IMR-90 (cell line): Measurements from ENCODE around the gene UCKL1. TPM values are rescaled to one million over a fixed set of nuclear protein-coding genes. Genes with fewer than 3 reads are reported as not detected.

Experiments
- ATAC-seq: fragments of 200-7000 bp; cut with Tn5 transposase; 2 replicates; pipeline ENCODE4 v1.9.1; 2020; ENCODE audit warnings: low read depth, mild to moderate bottlenecking, moderate library complexity
- BruUV-seq: library from RNA; stranded (reverse); fragments of 400-500 nt; replicated peaks from 2 replicates; lab custom pipeline; 2021; lab: Mats Ljungman, UMichigan
- CTCF ChIA-PET: fragments of 300-600 bp; formaldehyde crosslinking; extraction: SDS; loops from one replicate; lab custom pipeline; 2021; ENCODE audit warnings: antibody characterized with exemption; lab: Yijun Ruan, JAX
- POLR2A ChIA-PET: fragments of 300-600 bp; sonication (Branson Sonifier 250); formaldehyde crosslinking; loops from one replicate; lab custom pipeline; 2022; ENCODE audit warnings: antibody characterized with exemption; ENCODE audit not compliant: unreplicated experiment; lab: Charles Lee
- DNase-seq: peaks from one replicate; pipeline ENCODE4 v3.0.0; 2013
- H2AFZ ChIP-seq: replicated peaks from 2 replicates; pipeline ENCODE3; 2013; ENCODE audit warnings: low read length, mild to moderate bottlenecking; ENCODE audit not compliant: poor library complexity
- H2AK5ac ChIP-seq: 2 replicates; pipeline ENCODE4 v1.6.1; 2013; ENCODE audit warnings: low read depth, low read length, inconsistent platforms
- H2AK9ac ChIP-seq: replicated peaks from 2 replicates; pipeline ENCODE3; 2013; ENCODE audit warnings: mild to moderate bottlenecking, low read depth, low read length, moderate library complexity; ENCODE audit not compliant: poor library complexity
- H2BK120ac ChIP-seq: 2 replicates; pipeline ENCODE4 v1.6.1; 2013; ENCODE audit warnings: low read depth, low read length, inconsistent platforms
- H2BK15ac ChIP-seq: 3 replicates; pipeline ENCODE4 v1.6.1; 2013; ENCODE audit warnings: low read depth, low read length, inconsistent platforms
- H2BK20ac ChIP-seq: 2 replicates; pipeline ENCODE4 v1.6.1; 2013; ENCODE audit warnings: low read depth, mild to moderate bottlenecking, inconsistent platforms, low read length, moderate library complexity
- H2BK5ac ChIP-seq: 2 replicates; pipeline ENCODE4 v1.6.1; 2013; ENCODE audit warnings: mild to moderate bottlenecking, low read depth, low read length, inconsistent platforms; ENCODE audit not compliant: poor library complexity, severe bottlenecking
- H3K14ac ChIP-seq: replicated peaks from 2 replicates; pipeline ENCODE4 v1.6.1; 2013; ENCODE audit warnings: low read depth, low read length, inconsistent platforms
- H3K18ac ChIP-seq: 2 replicates; pipeline ENCODE4 v1.6.1; 2013; ENCODE audit warnings: low read depth, low read length, control low read depth
- H3K23ac ChIP-seq: 2 replicates; pipeline ENCODE4 v1.6.1; 2013; ENCODE audit warnings: low read depth, low read length, inconsistent platforms
- H3K27ac ChIP-seq: 2 replicates; pipeline ENCODE4 v1.5.1; 2013; ENCODE audit warnings: mild to moderate bottlenecking, control low read depth, low read length; ENCODE audit not compliant: insufficient read depth
- H3K27me3 ChIP-seq: 2 replicates; pipeline ENCODE4 v1.6.1; 2013; ENCODE audit warnings: low read length; ENCODE audit not compliant: control insufficient read depth, insufficient read depth
- H3K36me3 ChIP-seq: 2 replicates; pipeline ENCODE4 v1.6.1; 2013; ENCODE audit warnings: low read length, mixed read lengths; ENCODE audit not compliant: control insufficient read depth, insufficient read depth
- H3K4ac ChIP-seq: 2 replicates; pipeline ENCODE4 v1.6.1; 2013; ENCODE audit warnings: low read depth, low read length, inconsistent platforms
- H3K4me1 ChIP-seq: 2 replicates; pipeline ENCODE4 v1.6.1; 2013; ENCODE audit warnings: low read length, mixed read lengths; ENCODE audit not compliant: control insufficient read depth, insufficient read depth
- H3K4me2 ChIP-seq: 2 replicates; pipeline ENCODE4 v1.6.1; 2013; ENCODE audit warnings: low read depth, mild to moderate bottlenecking, control low read depth, low read length, moderate library complexity
- H3K4me3 ChIP-seq: 2 replicates; pipeline ENCODE4 v1.5.1; 2013; ENCODE audit warnings: low read depth, mild to moderate bottlenecking, control low read depth, low read length, moderate library complexity; ENCODE audit not compliant: insufficient read depth
- H3K56ac ChIP-seq: 2 replicates; pipeline ENCODE4 v1.6.1; 2013; ENCODE audit warnings: low read length, inconsistent platforms; ENCODE audit not compliant: insufficient read depth; ENCODE audit errors: extremely low read depth
- H3K79me1 ChIP-seq, 2 experiments: 2 replicates each; pipeline ENCODE4 v1.6.1; 2013; ENCODE audit warnings: low read length in 2 of 2, inconsistent platforms in 1 of 2, low read depth in 1 of 2
- H3K9ac ChIP-seq: 2 replicates; pipeline ENCODE4 v1.6.1; 2013; ENCODE audit warnings: low read depth, low read length, control low read depth
- H3K9me1 ChIP-seq: 2 replicates; pipeline ENCODE4 v1.6.1; 2013; ENCODE audit warnings: low read length, inconsistent platforms; ENCODE audit not compliant: insufficient read depth
- H3K9me3 ChIP-seq: 2 replicates; pipeline ENCODE4 v1.6.1; 2013; ENCODE audit warnings: low read length; ENCODE audit not compliant: control insufficient read depth, insufficient read depth
- H4K20me1 ChIP-seq: 2 replicates; pipeline ENCODE4 v1.6.1; 2013; ENCODE audit warnings: low read length, inconsistent platforms; ENCODE audit not compliant: insufficient read depth
- H4K5ac ChIP-seq: 2 replicates; pipeline ENCODE4 v1.6.1; 2013; ENCODE audit warnings: mild to moderate bottlenecking, low read depth, low read length, control low read depth
- H4K8ac ChIP-seq, 2 experiments: 2 replicates each; pipeline ENCODE4 v1.6.1; 2013; ENCODE audit warnings: low read depth in 2 of 2, low read length in 2 of 2, control low read depth in 1 of 2, inconsistent platforms in 1 of 2
- H4K91ac ChIP-seq: 2 replicates; pipeline ENCODE4 v1.6.1; 2013; ENCODE audit warnings: low read depth, low read length, inconsistent platforms; ENCODE audit not compliant: insufficient read depth
- BHLHE40 ChIP-seq: fragments of 150-350 bp; IDR thresholded peaks from 2 replicates; pipeline ENCODE4 v1.6.1; 2016; ENCODE audit warnings: mild to moderate bottlenecking, low read depth, low read length
- CEBPB ChIP-seq: IDR thresholded peaks from 2 replicates; pipeline ENCODE4 v1.6.1; 2012; ENCODE audit warnings: low read depth, low read length, improper control_type of control experiment
- CHD1 ChIP-seq: IDR thresholded peaks from 2 replicates; pipeline ENCODE4 v1.6.1; 2012; ENCODE audit warnings: low read depth, low read length, improper control_type of control experiment
- FOS ChIP-seq: fragments of 150-350 bp; IDR thresholded peaks from 2 replicates; pipeline ENCODE4 v1.6.1; 2016; ENCODE audit warnings: low read depth, low read length
- MAFK ChIP-seq: IDR thresholded peaks from 2 replicates; pipeline ENCODE4 v1.6.1; 2012; ENCODE audit warnings: low read depth, low read length, improper control_type of control experiment
- MAZ ChIP-seq: IDR thresholded peaks from 2 replicates; pipeline ENCODE4 v1.6.1; 2012; ENCODE audit warnings: low read depth, mild to moderate bottlenecking, low read length, improper control_type of control experiment, moderate library complexity, borderline replicate concordance
- NFE2L2 ChIP-seq: fragments of 150-350 bp; IDR thresholded peaks from 2 replicates; pipeline ENCODE4 v1.6.1; 2016; ENCODE audit warnings: low read depth, mild to moderate bottlenecking, low read length
- POLR2A ChIP-seq: IDR thresholded peaks from 2 replicates; pipeline ENCODE4 v1.6.1; 2012; ENCODE audit warnings: mild to moderate bottlenecking, low read depth, low read length
- RAD21 ChIP-seq: IDR thresholded peaks from 2 replicates; pipeline ENCODE4 v1.6.1; 2012; ENCODE audit warnings: low read length, improper control_type of control experiment
- RCOR1 ChIP-seq: IDR thresholded peaks from 2 replicates; pipeline ENCODE4 v1.6.1; 2012; ENCODE audit warnings: mild to moderate bottlenecking, low read length, improper control_type of control experiment; ENCODE audit not compliant: insufficient replicate concordance
- RFX5 ChIP-seq: IDR thresholded peaks from 2 replicates; pipeline ENCODE4 v1.8.0; 2012; ENCODE audit warnings: low read depth, mild to moderate bottlenecking, low read length, moderate library complexity
- SMC3 ChIP-seq: fragments of 150-350 bp; IDR thresholded peaks from 2 replicates; pipeline ENCODE4 v1.6.1; 2016; ENCODE audit warnings: low read depth, mild to moderate bottlenecking, antibody characterized with exemption, low read length, moderate library complexity
- WGBS, 2 experiments: methylation state at CpG; one replicate each; pipeline versions ENCODE4 v1.1.5 to v1.1.7; 2013; ENCODE audit warnings: missing lambda C conversion rate in 2 of 2; ENCODE audit not compliant: insufficient read length in 1 of 2; ENCODE audit errors: extremely low coverage in 2 of 2; 5-methylcytosine and 5-hydroxymethylcytosine counted together
- dilution Hi-C: fragments of 300-500 bp; cut with HindIII; formaldehyde crosslinking; loops from one replicate; pipeline ENCODE4 v1.14.3; 2018; ENCODE audit warnings: low sequenced_read_pairs; ENCODE audit not compliant: unreplicated experiment
- in situ Hi-C: fragments of 300-500 bp; cut with MboI; formaldehyde crosslinking; loops from 3 replicates; pipeline ENCODE4 v1.14.3; 2019; ENCODE audit warnings: low sequenced_read_pairs, inconsistent platforms, mixed read lengths
- intact Hi-C: fragments of 100-400 bp; cut with micrococcal nuclease; formaldehyde crosslinking; loops from 2 replicates; pipeline ENCODE4 v1.10.0; 2022
- polyA plus RNA-seq, 3 experiments: library from polyadenylated mRNA; depleted of rRNA; stranded (reverse); fragments of >200 nt; gene quantifications; 2 replicates each; pipeline ENCODE4 v1.2.3, GENCODE V29; 2012; ENCODE audit warnings: low replicate concordance in 1 of 3
- total RNA-seq: library from RNA; depleted of rRNA; stranded (reverse); fragments of >200 nt; gene quantifications from 2 replicates; pipeline ENCODE4 v1.2.3, GENCODE V29; 2012
- TF ChIP-seq, protein P1 (sequence below): fragments of 150-350 bp; IDR thresholded peaks from 2 replicates; pipeline ENCODE4 v1.6.1; 2017; ENCODE audit warnings: mild to moderate bottlenecking, antibody characterized with exemption, low read length, low read depth
- TF ChIP-seq, protein P2 (sequence below): conservative IDR thresholded peaks from 2 replicates; pipeline ENCODE4 v1.5.1; 2012; ENCODE audit warnings: mild to moderate bottlenecking, low read depth, low read length, improper control_type of control experiment

UCKL1 gene
- total and polyA plus RNA-seq, 2 of the 4 experiments (the other 2 are of a cell fraction): 16.7 to 54.7 TPM

DNA sequence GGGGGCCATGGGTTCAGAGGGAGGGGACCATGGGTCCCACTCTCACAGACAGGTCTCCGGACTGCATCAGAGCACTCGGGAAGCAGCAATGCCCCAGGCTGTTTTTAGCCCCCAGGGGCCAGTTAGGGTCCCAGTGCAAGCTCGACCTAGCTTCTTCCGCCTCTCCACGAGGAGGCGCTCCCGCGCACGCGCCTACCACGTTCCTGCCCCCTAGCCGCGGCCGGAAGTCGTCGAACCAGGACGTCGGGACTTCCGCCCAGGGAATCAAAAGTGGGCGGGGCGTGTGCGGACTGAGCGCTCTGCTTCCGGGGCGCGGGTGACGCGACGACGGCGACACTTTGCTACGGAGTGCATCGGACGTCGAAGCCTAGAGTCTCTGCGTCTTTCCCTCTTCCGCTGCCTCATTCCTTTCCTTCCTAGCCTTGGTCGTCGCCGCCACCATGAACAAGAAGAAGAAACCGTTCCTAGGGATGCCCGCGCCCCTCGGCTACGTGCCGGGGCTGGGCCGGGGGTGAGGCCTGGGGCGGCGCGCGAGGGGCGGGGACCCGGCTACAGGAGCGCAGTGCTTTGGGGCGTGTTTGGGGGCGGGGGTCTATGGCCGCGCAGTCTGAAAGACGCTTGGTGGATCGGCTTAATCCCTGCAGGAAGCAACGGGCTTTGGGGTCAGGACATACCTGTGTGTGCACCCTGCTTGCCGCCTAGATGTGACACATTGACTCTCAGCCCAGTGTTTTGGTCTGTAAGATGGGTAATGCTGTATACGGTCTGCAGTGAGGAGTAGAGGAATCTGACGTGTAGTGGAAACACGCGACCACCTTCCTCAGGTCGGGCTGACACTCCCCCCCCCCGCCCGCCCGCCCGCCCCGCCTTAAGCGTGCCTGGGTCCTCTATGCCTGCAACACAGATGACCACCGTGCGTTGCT is 24.9 kb upstream of the UCKL1 start, which contains the start of gene PRPF6:
Gene PRPF6, plus strand, starts transcription at position 327 of the 923 bp plus-strand sequence. Its CDS starts 114 bp downstream, at position 441.
- peak within 1 kb of the TSS; percentile 87 for H3K4ac ChIP-seq
- H2BK120ac ChIP-seq: peak within 1 kb of the TSS; percentile 19
- H2AFZ ChIP-seq: peak within 1 kb of the TSS; percentile 100
- H4K91ac ChIP-seq: peak within 1 kb of the TSS; percentile 76
- H3K9me1 ChIP-seq: peaks cover 17% of the 10 kb centered on the region
- in situ Hi-C loops: no loop called here
- H3K9ac ChIP-seq: peak within 1 kb of the TSS; percentile 83
- H2BK5ac ChIP-seq: peak within 1 kb of the TSS; percentile 84
- intact Hi-C loops: loop anchor here (1.0 to 2.0 kb wide), 2 partner anchors 76 to 139 kb away; no protein-coding TSS in a partner anchor
- peak within 1 kb of the TSS; percentile 69 for H3K23ac ChIP-seq
- peaks cover 27 to 38% of the 10 kb centered on the region in 2 experiments for H3K79me1 ChIP-seq
- peak within 1 kb of the TSS; percentile 79 for H2AK5ac ChIP-seq
- H4K8ac ChIP-seq: peak within 1 kb of the TSS; percentile 91 to 96
- H4K20me1 ChIP-seq: peaks cover 11% of the 10 kb centered on the region; the same call in 1 of the 2 replicates
- no peaks in the 10 kb centered on the region for H3K9me3 ChIP-seq
- H3K4me2 ChIP-seq: peak within 1 kb of the TSS; percentile 90
- peak within 1 kb of the TSS; percentile 86 for H3K14ac ChIP-seq
- H2BK15ac ChIP-seq: no peak within 1 kb of the TSS
- no peak within 1 kb of the TSS for H2BK20ac ChIP-seq
- H3K36me3 ChIP-seq: peaks cover 17% of the 10 kb centered on the region
- 1% methylated on average over 33 of the region's 75 CpGs; no CpG with 5 or more reads in 1 of the 2 experiments for WGBS, 2 experiments
- peak; percentile 92 for DNase-seq
- peak within 1 kb of the TSS; percentile 82 for H3K27ac ChIP-seq
- BruUV-seq: no TSS peak
- dilution Hi-C loops: no loop called here
- 0 out of 2 replicates have a peak within 1 kb of the TSS, but pooled peaks have one; percentile 46 for H3K56ac ChIP-seq
- POLR2A ChIA-PET: interaction anchor here (1.0 kb wide), 1 partner anchor 116 kb away, joined by 4 read pairs; the partner anchor contains the start of gene TPD52L2
- peak within 1 kb of the TSS; percentile 91 for H4K5ac ChIP-seq
- H3K4me3 ChIP-seq: peak within 1 kb of the TSS; percentile 91
- no peaks in the 10 kb centered on the region for H3K27me3 ChIP-seq
- no peak within 1 kb of the TSS; the same call in 1 of the 2 replicates for H3K18ac ChIP-seq
- ATAC-seq: peak; percentile 74
- CTCF ChIA-PET: interaction anchor here (0.8 to 1.3 kb wide), 2 partner anchors 81 to 139 kb away, joined by 3 read pairs; partner anchors contain the start of gene TCEA2
- peaks cover 26% of the 10 kb centered on the region for H3K4me1 ChIP-seq
- H2AK9ac ChIP-seq: peak within 1 kb of the TSS; percentile 91
- peak; percentile 80 for TF ChIP-seq POLR2A
- TF ChIP-seq CEBPB: no peak
- TF ChIP-seq, protein P1, sequence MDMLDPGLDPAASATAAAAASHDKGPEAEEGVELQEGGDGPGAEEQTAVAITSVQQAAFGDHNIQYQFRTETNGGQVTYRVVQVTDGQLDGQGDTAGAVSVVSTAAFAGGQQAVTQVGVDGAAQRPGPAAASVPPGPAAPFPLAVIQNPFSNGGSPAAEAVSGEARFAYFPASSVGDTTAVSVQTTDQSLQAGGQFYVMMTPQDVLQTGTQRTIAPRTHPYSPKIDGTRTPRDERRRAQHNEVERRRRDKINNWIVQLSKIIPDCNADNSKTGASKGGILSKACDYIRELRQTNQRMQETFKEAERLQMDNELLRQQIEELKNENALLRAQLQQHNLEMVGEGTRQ: peak; percentile 38; the same call in 1 of the 2 replicates
- TF ChIP-seq MAFK: no peak
- no peak for TF ChIP-seq NFE2L2
- TF ChIP-seq RAD21: peak; percentile 43
- no peak for TF ChIP-seq CHD1
- TF ChIP-seq SMC3: peak; percentile 44
- peak; percentile 44; the same call in 1 of the 2 replicates for TF ChIP-seq MAZ
- TF ChIP-seq, protein P2, sequence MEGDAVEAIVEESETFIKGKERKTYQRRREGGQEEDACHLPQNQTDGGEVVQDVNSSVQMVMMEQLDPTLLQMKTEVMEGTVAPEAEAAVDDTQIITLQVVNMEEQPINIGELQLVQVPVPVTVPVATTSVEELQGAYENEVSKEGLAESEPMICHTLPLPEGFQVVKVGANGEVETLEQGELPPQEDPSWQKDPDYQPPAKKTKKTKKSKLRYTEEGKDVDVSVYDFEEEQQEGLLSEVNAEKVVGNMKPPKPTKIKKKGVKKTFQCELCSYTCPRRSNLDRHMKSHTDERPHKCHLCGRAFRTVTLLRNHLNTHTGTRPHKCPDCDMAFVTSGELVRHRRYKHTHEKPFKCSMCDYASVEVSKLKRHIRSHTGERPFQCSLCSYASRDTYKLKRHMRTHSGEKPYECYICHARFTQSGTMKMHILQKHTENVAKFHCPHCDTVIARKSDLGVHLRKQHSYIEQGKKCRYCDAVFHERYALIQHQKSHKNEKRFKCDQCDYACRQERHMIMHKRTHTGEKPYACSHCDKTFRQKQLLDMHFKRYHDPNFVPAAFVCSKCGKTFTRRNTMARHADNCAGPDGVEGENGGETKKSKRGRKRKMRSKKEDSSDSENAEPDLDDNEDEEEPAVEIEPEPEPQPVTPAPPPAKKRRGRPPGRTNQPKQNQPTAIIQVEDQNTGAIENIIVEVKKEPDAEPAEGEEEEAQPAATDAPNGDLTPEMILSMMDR: peak; percentile 97
- TF ChIP-seq RCOR1: no peak
- TF ChIP-seq BHLHE40: peak; percentile 65; the same call in 1 of the 2 replicates
- no peak; the same call in 1 of the 2 replicates for TF ChIP-seq RFX5
- no peak for TF ChIP-seq FOS
